ENCODE data around the gene TECPR1. TPM values are rescaled to one million over a fixed set of nuclear protein-coding genes. Genes with fewer than 3 reads are reported as not detected.

The TECPR1 gene
- total and polyA plus RNA-seq, 7 donors, result 7.7 to 38.2 (median 12.6) TPM

DNA sequence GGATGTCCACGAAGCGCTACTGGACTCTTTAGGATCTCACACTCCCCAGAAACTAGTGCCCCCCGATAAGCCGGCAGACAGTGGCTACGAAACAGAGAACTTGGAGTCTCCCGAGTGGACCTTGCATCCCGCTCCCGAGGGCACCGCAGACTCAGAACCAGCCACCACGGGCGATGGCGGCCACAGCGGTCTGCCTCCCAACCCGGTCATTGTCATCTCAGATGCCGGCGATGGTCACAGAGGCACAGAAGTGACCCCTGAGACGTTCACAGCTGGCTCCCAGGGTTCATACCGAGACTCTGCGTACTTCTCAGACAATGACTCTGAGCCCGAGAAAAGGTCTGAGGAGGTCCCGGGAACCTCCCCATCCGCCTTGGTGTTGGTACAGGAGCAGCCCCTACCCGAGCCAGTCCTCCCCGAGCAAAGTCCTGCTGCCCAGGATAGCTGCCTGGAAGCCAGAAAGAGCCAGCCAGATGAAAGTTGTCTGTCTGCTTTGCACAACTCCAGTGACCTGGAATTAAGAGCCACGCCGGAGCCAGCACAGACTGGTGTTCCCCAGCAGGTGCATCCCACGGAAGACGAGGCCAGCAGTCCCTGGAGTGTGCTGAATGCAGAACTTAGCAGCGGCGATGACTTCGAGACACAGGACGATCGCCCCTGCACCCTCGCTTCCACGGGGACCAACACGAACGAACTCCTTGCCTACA lies 58.4 kb downstream of the TECPR1 start:
- no peak for DNase-seq
- Histone ChIP-seq H3K4me3 (no peak overlapping the region), H3K36me3 (peaks cover 7 to 66% (median 14%) of the 10 kb centered on the region in 4 donors), H3K9me3 (no peaks in the 10 kb centered on the region), H3K4me1 (no peaks in the 10 kb centered on the region), H3K27me3 (no peaks in the 10 kb centered on the region), H3K27ac (no peak overlapping the region)
- TF ChIP-seq, protein P1, sequence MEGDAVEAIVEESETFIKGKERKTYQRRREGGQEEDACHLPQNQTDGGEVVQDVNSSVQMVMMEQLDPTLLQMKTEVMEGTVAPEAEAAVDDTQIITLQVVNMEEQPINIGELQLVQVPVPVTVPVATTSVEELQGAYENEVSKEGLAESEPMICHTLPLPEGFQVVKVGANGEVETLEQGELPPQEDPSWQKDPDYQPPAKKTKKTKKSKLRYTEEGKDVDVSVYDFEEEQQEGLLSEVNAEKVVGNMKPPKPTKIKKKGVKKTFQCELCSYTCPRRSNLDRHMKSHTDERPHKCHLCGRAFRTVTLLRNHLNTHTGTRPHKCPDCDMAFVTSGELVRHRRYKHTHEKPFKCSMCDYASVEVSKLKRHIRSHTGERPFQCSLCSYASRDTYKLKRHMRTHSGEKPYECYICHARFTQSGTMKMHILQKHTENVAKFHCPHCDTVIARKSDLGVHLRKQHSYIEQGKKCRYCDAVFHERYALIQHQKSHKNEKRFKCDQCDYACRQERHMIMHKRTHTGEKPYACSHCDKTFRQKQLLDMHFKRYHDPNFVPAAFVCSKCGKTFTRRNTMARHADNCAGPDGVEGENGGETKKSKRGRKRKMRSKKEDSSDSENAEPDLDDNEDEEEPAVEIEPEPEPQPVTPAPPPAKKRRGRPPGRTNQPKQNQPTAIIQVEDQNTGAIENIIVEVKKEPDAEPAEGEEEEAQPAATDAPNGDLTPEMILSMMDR (IDR thresholded peaks at IDR 0.05), result no peak
- TF ChIP-seq POLR2AphosphoS5 (IDR thresholded peaks at IDR 0.05) (no peak), POLR2A (IDR thresholded peaks at IDR 0.05) (no peak), EP300 (IDR thresholded peaks at IDR 0.05) (no peak)
- intact Hi-C loops (cut with DNase I), result no loop called here
- WGBS, 2 donors, result 95 to 96% methylated on average over 37 of the region's 37 CpGs

DNA sequence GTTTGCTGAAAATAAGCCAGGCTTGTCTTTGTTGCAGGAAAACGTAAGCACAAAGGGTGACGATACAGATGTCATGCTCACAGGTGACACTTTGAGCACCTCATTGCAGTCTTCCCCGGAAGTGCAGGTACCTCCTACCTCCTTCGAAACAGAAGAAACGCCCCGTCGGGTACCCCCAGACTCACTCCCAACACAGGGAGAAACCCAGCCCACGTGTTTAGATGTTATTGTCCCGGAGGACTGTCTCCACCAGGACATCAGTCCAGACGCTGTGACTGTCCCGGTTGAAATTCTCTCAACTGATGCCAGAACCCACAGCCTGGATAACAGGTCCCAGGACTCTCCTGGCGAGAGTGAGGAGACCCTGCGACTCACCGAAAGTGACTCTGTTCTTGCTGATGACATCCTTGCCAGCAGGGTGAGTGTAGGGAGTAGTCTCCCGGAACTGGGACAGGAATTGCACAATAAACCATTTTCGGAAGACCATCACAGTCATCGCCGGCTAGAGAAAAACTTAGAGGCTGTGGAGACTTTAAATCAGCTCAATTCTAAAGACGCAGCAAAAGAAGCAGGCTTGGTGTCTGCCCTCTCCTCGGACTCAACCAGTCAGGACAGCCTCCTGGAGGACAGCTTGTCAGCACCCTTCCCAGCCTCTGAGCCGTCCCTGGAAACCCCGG lies 59.1 kb downstream of the TECPR1 start:
- Histone ChIP-seq H3K9me3 (no peaks in the 10 kb centered on the region), H3K27ac (no peak overlapping the region), H3K4me3 (no peak overlapping the region), H3K27me3 (no peaks in the 10 kb centered on the region), H3K36me3 (peaks cover 7 to 66% (median 15%) of the 10 kb centered on the region in 4 donors), H3K4me1 (no peaks in the 10 kb centered on the region)
- intact Hi-C loops (cut with DNase I), result no loop called here
- DNase-seq, result no peak
- 92 to 97% methylated on average over 22 of the region's 22 CpGs for WGBS, 2 donors
- TF ChIP-seq POLR2AphosphoS5 (IDR thresholded peaks at IDR 0.05), result no peak
- no peak for TF ChIP-seq POLR2A (IDR thresholded peaks at IDR 0.05)
- TF ChIP-seq, protein P1 (IDR thresholded peaks at IDR 0.05), result no peak
- no peak for TF ChIP-seq EP300 (IDR thresholded peaks at IDR 0.05)

DNA sequence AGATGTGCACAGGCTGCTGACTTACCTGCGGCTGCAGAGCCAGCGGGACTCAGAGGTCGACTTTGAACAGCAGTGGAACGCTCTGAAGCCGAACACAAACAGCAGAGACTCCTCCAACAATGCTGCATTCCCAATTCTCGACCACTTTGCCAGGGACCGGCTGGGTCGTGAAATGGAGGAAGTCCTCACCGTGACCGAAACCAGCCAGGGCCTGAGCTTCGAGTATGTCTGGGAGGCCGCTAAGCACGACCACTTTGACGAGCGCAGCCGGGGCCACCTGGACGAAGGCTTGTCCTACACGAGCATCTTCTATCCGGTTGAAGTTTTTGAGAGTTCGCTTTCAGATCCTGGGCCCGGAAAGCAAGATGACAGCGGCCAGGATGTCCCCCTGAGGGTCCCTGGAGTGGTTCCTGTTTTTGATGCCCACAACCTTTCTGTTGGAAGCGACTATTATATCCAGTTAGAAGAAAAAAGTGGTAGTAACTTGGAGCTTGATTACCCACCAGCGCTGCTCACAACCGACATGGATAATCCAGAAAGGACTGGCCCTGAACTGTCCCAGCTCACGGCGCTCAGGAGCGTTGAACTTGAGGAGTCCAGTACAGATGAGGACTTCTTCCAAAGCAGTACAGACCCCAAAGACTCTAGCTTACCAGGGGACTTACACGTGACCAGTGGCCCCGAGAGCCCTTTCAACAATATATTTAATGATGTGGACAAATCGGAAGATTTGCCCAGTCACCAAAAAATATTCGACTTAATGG lies 60.2 kb downstream of the TECPR1 start:
- WGBS, 2 donors, result 97% methylated on average over 32 of the region's 32 CpGs
- intact Hi-C loops (cut with DNase I), result no loop called here
- Histone ChIP-seq H3K36me3 (peaks cover 7 to 66% (median 16%) of the 10 kb centered on the region in 4 donors), H3K4me3 (no peak overlapping the region), H3K4me1 (peaks cover 0 to 7% (median 2%) of the 10 kb centered on the region in 4 donors), H3K27ac (no peak overlapping the region), H3K27me3 (no peaks in the 10 kb centered on the region), H3K9me3 (no peaks in the 10 kb centered on the region)
- no peak for DNase-seq
- TF ChIP-seq, protein P1 (IDR thresholded peaks at IDR 0.05), result no peak
- TF ChIP-seq EP300 (IDR thresholded peaks at IDR 0.05) (no peak), POLR2AphosphoS5 (IDR thresholded peaks at IDR 0.05) (no peak), POLR2A (IDR thresholded peaks at IDR 0.05) (no peak)

DNA sequence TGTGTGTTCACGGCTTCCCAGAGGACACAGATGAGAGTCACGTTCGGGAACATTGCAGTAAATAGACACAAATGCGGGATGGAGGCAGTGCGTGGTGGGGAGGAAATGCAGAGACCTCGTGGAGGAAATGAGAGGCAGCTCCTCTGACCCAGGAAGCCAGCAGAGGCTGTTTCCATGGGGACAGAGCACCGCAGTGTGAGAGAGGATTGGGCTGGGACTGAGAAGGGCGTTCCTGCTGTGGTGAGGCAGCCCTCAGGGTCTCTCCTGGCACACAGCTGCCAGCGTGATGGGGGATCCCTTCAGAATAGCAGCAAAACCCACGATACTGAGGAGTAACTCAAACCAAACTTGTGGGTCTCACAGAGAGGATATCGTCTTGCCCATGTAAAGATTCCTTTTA lies 62.5 kb downstream of the TECPR1 start:
- Histone ChIP-seq H3K9me3 (no peaks in the 10 kb centered on the region), H3K36me3 (peaks cover 0 to 46% (median 15%) of the 10 kb centered on the region in 4 donors), H3K4me1 (peaks cover 0 to 18% (median 12%) of the 10 kb centered on the region in 4 donors), H3K4me3 (no peak overlapping the region), H3K27ac (no peak overlapping the region), H3K27me3 (no peaks in the 10 kb centered on the region)
- TF ChIP-seq POLR2A (IDR thresholded peaks at IDR 0.05), result no peak
- no peak for TF ChIP-seq POLR2AphosphoS5 (IDR thresholded peaks at IDR 0.05)
- TF ChIP-seq, protein P1 (IDR thresholded peaks at IDR 0.05), result no peak
- no peak for TF ChIP-seq EP300 (IDR thresholded peaks at IDR 0.05)
- no peak for DNase-seq
- intact Hi-C loops (cut with DNase I), result no loop called here
- 94 to 95% methylated on average over 11 of the region's 11 CpGs for WGBS, 2 donors
